Osteoblast (primary cell): ENCODE measurements around the gene THSD7A. TPM values are rescaled to one million over a fixed set of nuclear protein-coding genes. Genes with fewer than 3 reads are reported as not detected.

Source experiments
- DNase-seq: peaks from one replicate; pipeline ENCODE4 v3.0.0; 2011; ENCODE audit warnings: low spot score, mixed read lengths; ENCODE audit not compliant: insufficient read length; ENCODE audit errors: missing footprints
- H2AFZ ChIP-seq: 2 replicates; pipeline ENCODE4 v1.6.0; 2011; ENCODE audit warnings: mild to moderate bottlenecking, low read length
- H3K27ac ChIP-seq: 2 replicates; pipeline ENCODE4 v1.5.1; 2011; ENCODE audit warnings: mild to moderate bottlenecking, low read depth, low read length, moderate library complexity
- H3K27me3 ChIP-seq: 2 replicates; pipeline ENCODE4 v1.6.0; 2012; ENCODE audit warnings: mild to moderate bottlenecking, control low read depth, inconsistent platforms, low read length, moderate library complexity; ENCODE audit not compliant: insufficient read depth
- H3K36me3 ChIP-seq: 2 replicates; pipeline ENCODE4 v1.5.1; 2011; ENCODE audit warnings: mild to moderate bottlenecking, low read length, control low read depth, moderate library complexity; ENCODE audit not compliant: insufficient read depth
- H3K4me1 ChIP-seq: 2 replicates; pipeline ENCODE4 v1.5.1; 2011; ENCODE audit warnings: mild to moderate bottlenecking, low read length, control low read depth, moderate library complexity; ENCODE audit not compliant: insufficient read depth
- H3K4me2 ChIP-seq: 2 replicates; pipeline ENCODE4 v1.6.0; 2011; ENCODE audit warnings: mild to moderate bottlenecking, low read length; ENCODE audit not compliant: insufficient read depth
- H3K4me3 ChIP-seq: fragments of 200-600 bp; sonication (generic); 3 replicates; pipeline ENCODE4 v1.5.1; 2012; ENCODE audit warnings: mild to moderate bottlenecking, low read length, inconsistent platforms; ENCODE audit not compliant: insufficient read depth
- H3K79me2 ChIP-seq: 2 replicates; pipeline ENCODE4 v1.6.0; 2012; ENCODE audit warnings: mild to moderate bottlenecking, low read length, control low read depth, inconsistent platforms; ENCODE audit not compliant: insufficient read depth
- H3K9me3 ChIP-seq: 2 replicates; pipeline ENCODE4 v1.5.1; 2011; ENCODE audit warnings: low read depth, low read length, control low read depth
- H4K20me1 ChIP-seq: 2 replicates; pipeline ENCODE4 v1.6.0; 2012; ENCODE audit warnings: mild to moderate bottlenecking, low read length, control low read depth; ENCODE audit not compliant: insufficient read depth
- CTCF ChIP-seq: IDR thresholded peaks from 2 replicates; pipeline ENCODE4 v1.5.1; 2011; ENCODE audit warnings: mild to moderate bottlenecking, low read depth, low read length, moderate library complexity; ENCODE audit errors: extremely low read depth
- total RNA-seq: library from RNA; depleted of rRNA; stranded (reverse); fragments of >200 nt; gene quantifications from 2 replicates; pipeline ENCODE4 v1.2.3, GENCODE V29; 2012

THSD7A gene
- total RNA-seq, 1 donor, result under 0.01 TPM

GRCh38 chr7:11428877-11429581 lies 403.0 kb downstream of the THSD7A start:
- H3K79me2 ChIP-seq, result no peaks in the 10 kb centered on the region
- H3K27me3 ChIP-seq, result no peaks in the 10 kb centered on the region
- no peaks in the 10 kb centered on the region for H3K36me3 ChIP-seq
- no peak for DNase-seq
- H3K4me2 ChIP-seq, result no peak overlapping the region
- no peak overlapping the region for H2AFZ ChIP-seq
- TF ChIP-seq CTCF, result no peak
- H4K20me1 ChIP-seq, result no peaks in the 10 kb centered on the region
- no peak overlapping the region for H3K4me3 ChIP-seq
- H3K9me3 ChIP-seq, result no peaks in the 10 kb centered on the region
- no peaks in the 10 kb centered on the region for H3K4me1 ChIP-seq
- no peak overlapping the region for H3K27ac ChIP-seq

GRCh38 chr7:11427686-11428273 lies 404.2 kb downstream of the THSD7A start:
- no peak overlapping the region for H3K4me2 ChIP-seq
- no peaks in the 10 kb centered on the region for H4K20me1 ChIP-seq
- H2AFZ ChIP-seq, result no peak overlapping the region
- H3K27me3 ChIP-seq, result no peaks in the 10 kb centered on the region
- H3K27ac ChIP-seq, result no peak overlapping the region
- peak; percentile 71 for TF ChIP-seq CTCF
- no peaks in the 10 kb centered on the region for H3K9me3 ChIP-seq
- no peaks in the 10 kb centered on the region for H3K36me3 ChIP-seq
- H3K79me2 ChIP-seq, result no peaks in the 10 kb centered on the region
- H3K4me1 ChIP-seq, result no peaks in the 10 kb centered on the region
- no peak overlapping the region for H3K4me3 ChIP-seq
- DNase-seq, result peak; percentile 36

GRCh38 chr7:11424006-11424405 lies 408.0 kb downstream of the THSD7A start:
- H3K27ac ChIP-seq, result no peak overlapping the region

More at GRCh38 chr7:11424006-11424405, 408.0 kb downstream of the THSD7A start:
- Histone ChIP-seq H3K36me3 (no peaks in the 10 kb centered on the region), H3K27me3 (no peaks in the 10 kb centered on the region), H2AFZ (no peak overlapping the region), H3K79me2 (no peaks in the 10 kb centered on the region), H3K4me3 (no peak overlapping the region), H3K9me3 (no peaks in the 10 kb centered on the region), H4K20me1 (no peaks in the 10 kb centered on the region), H3K4me2 (no peak overlapping the region), H3K4me1 (no peaks in the 10 kb centered on the region)
- no peak for DNase-seq
- TF ChIP-seq CTCF, result no peak
